Measurements from ENCODE around the gene HOXA4.

DNA sequence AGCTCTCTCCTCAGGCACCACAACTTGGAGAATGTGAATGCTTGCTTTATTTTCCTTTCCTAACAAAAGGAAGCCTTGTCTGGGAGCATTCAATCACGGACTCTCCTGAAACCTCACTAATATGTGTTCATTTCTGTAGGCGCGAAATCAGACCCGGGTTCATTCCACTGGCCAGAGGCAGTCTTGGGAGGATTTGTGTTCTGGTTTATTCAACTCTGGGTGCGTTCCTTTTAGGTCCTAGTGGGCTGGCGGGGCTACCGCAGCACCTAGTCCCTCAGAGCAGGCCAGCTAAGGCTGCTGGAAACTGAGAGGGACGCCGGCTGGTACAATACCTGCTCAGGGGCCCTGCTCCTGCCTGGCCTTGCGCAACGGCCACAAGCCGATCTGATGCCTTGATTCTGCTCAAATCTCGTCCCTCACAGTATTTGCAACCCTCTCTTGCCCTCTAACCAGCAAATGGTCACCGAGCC, 7.5 kb downstream of the HOXA4 start:
- TF ChIP-seq CTCF (IDR thresholded peaks at IDR 0.05; ENCODE audit: insufficient read depth, low read length) (no peak), GABPA (IDR thresholded peaks at IDR 0.05; ENCODE audit: low read depth) (no peak), POLR2AphosphoS5 (IDR thresholded peaks at IDR 0.05; ENCODE audit: low read depth) (no peak), SPI1 (IDR thresholded peaks at IDR 0.05; ENCODE audit: borderline replicate concordance, low read depth) (no peak)
- TF ChIP-seq, protein P1, sequence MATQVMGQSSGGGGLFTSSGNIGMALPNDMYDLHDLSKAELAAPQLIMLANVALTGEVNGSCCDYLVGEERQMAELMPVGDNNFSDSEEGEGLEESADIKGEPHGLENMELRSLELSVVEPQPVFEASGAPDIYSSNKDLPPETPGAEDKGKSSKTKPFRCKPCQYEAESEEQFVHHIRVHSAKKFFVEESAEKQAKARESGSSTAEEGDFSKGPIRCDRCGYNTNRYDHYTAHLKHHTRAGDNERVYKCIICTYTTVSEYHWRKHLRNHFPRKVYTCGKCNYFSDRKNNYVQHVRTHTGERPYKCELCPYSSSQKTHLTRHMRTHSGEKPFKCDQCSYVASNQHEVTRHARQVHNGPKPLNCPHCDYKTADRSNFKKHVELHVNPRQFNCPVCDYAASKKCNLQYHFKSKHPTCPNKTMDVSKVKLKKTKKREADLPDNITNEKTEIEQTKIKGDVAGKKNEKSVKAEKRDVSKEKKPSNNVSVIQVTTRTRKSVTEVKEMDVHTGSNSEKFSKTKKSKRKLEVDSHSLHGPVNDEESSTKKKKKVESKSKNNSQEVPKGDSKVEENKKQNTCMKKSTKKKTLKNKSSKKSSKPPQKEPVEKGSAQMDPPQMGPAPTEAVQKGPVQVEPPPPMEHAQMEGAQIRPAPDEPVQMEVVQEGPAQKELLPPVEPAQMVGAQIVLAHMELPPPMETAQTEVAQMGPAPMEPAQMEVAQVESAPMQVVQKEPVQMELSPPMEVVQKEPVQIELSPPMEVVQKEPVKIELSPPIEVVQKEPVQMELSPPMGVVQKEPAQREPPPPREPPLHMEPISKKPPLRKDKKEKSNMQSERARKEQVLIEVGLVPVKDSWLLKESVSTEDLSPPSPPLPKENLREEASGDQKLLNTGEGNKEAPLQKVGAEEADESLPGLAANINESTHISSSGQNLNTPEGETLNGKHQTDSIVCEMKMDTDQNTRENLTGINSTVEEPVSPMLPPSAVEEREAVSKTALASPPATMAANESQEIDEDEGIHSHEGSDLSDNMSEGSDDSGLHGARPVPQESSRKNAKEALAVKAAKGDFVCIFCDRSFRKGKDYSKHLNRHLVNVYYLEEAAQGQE (IDR thresholded peaks at IDR 0.05; ENCODE audit: insufficient replicate concordance, low read depth): no peak

Measured in HL-60 (cell line).